Activated naive CD4-positive, alpha-beta T cell treated with anti-CD3 and anti-CD28 coated beads, Interleukin-2, amount 50 U/mL, for 16 hours (primary cell): ENCODE measurements around the gene PKHD1.

ENCODE experiments used
- DNase-seq: peaks from one replicate; pipeline ENCODE4 v3.0.0-alpha.2; 2020

PKHD1 gene, protein sequence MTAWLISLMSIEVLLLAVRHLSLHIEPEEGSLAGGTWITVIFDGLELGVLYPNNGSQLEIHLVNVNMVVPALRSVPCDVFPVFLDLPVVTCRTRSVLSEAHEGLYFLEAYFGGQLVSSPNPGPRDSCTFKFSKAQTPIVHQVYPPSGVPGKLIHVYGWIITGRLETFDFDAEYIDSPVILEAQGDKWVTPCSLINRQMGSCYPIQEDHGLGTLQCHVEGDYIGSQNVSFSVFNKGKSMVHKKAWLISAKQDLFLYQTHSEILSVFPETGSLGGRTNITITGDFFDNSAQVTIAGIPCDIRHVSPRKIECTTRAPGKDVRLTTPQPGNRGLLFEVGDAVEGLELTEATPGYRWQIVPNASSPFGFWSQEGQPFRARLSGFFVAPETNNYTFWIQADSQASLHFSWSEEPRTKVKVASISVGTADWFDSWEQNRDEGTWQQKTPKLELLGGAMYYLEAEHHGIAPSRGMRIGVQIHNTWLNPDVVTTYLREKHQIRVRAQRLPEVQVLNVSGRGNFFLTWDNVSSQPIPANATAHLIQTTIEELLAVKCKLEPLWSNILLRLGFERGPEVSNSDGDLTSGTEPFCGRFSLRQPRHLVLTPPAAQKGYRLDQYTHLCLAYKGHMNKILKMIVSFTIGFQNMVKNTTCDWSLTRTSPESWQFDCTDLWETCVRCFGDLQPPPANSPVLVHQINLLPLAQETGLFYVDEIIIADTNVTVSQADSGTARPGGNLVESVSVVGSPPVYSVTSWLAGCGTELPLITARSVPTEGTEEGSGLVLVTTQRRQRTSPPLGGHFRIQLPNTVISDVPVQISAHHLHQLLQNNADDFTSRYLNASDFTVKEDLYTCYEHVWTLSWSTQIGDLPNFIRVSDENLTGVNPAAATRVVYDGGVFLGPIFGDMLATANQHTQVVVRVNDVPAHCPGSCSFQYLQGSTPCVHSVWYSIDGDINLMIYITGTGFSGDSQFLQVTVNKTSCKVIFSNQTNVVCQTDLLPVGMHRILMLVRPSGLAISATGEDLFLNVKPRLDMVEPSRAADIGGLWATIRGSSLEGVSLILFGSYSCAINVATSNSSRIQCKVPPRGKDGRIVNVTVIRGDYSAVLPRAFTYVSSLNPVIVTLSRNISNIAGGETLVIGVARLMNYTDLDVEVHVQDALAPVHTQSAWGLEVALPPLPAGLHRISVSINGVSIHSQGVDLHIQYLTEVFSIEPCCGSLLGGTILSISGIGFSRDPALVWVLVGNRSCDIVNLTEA (N-terminal part only)

DNA sequence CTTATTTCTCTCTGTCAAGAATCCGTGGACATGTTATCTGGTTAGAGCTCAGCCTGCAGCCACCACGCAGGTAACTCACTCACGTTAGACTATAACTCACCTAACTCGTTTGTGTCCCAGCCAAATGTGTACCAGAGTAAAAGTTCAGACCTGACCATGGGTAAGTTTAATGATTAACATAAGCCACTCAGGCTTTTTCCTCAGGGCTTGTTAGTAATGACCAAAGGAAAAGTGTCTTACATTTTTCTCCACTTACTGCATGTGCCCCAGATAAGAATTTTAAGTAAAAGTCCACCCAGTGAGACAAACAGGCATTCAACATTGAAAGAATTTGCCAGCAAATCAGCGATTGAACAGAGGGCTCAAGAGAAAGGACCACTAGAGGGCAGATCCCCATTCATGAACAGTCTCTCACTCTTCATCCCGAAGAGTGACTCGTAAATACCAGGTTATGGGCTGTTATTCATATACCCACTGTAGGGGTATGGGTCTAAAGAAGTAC lies at the start of gene PKHD1:
PKHD1 (minus strand) TSS at position 116 of the 502 bp plus-strand sequence. CDS start 2,680 bp downstream, outside the sequence.
- DNase-seq = no peak

DNA sequence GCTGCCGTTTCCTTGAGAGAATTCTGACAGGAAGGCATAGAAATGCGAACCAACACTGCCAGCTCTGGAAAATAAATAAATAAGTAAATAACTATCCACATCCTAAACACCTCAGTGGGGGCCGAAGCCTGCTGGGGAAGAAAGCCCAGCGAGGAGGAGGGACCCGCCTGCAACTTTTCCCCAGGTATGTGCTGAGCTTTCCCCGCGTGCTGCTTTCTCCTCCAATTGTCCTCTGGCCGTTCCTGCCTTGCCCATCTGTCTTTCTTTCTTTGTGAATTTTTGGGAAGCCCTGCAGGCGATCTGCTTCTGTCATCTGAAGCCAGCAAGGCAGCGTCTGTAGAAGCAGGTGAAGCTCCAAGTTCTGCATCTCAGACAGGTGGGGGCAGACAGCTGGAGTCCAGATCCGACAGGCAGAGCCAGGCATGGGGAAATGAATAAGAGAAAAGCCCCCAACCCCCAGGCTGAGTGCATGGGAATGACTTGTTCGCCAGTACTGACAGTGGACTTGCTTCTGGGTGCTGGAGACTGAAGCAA lies 49.6 kb upstream of the PKHD1 start:
- no peak for DNase-seq

DNA sequence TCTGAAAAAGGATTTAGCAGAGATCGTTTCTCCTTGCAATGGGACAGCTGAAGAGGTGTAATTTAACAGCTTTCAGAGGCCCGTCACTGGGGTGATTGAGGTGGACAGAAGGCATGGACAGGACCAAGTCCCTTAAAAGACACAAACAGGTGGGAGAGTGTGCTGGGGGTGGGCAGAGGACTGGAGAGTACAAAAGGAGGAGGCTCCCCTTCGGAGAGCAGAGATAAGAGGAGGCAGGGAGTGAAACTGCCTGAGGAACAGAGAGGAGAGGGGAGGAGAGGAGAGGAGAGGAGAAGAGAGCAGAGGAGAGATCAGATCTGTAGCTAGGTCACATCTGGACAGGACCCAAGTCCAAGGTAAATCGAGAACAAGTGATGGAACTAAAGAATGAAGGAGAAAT lies 48.6 kb upstream of the PKHD1 start:
- DNase-seq = no peak

DNA sequence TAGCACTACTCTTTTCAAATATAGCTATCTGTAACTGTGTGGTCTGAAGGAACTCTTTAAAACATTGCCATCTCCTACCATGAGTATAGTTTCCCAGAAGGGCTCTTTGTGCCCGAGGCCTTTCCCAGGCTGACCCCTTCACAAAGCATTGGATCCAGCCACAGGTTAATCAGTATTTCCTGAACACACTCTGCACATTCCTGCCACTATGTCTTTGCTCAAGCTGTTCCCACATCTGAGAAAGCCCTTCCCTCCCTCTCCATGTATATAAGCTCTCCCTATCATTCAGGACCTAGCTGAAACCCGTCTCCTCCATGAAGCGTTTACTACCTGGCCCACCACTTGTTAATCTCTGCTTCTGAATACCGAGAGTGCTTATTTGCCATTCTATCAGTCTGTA lies 47.8 kb upstream of the PKHD1 start:
- no peak for DNase-seq

DNA sequence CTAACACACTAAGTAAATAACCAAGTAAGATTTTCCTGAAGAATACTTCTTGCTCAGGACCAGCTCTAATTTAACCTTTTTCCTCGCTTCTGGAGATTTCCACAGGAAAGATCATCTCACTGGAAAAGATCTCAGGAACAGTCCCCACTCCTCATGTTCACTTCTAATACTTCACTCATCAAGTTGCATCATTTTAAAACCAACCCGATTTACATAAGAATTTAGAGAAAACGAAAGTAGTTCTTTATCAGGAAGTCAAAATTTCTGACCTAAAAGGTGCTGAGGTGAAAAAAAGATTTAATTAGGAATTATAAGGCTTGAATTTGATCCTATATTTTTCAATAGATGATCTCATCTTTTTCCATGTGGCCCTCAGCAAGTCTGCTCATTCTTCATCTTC lies 46.6 kb upstream of the PKHD1 start:
- DNase-seq = no peak

DNA sequence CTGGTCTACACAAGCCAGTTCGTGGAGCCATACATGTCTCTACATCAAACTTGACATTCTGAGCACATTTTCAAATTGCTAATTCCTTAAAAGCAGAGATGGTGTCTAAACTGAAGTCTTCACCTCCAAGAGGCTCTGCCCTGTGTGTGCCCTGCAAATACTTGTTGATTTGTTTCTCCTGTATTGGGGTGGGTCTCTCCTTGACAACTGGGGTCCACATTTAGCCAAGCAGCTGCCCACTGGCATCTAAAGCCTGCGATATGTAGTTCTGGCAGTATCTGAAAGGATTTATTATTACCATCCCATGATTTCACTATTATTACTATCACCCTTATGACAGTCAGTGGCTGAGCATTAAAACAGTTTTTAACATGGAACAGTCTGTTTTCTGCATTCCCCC lies 45.9 kb upstream of the PKHD1 start:
- no peak for DNase-seq

DNA sequence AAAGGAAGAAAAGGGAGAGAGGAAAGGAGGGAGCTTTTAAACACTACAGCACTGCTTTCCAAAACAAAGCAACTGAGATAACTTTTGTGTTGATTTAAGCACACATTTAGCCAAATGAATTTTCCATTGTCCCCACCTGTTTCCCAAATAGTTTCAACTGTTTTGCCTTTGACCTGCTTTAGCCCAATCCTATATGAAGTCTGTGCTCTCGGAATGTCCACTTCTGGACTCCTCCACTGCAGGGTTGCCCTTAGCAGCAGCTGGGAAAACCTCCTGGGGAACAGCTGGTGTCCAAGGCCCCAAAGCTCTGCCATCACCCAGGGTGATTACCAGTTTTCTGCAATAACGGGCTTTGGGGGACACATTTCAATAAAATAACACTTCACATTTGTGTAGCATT lies 44.9 kb upstream of the PKHD1 start:
- no peak for DNase-seq

DNA sequence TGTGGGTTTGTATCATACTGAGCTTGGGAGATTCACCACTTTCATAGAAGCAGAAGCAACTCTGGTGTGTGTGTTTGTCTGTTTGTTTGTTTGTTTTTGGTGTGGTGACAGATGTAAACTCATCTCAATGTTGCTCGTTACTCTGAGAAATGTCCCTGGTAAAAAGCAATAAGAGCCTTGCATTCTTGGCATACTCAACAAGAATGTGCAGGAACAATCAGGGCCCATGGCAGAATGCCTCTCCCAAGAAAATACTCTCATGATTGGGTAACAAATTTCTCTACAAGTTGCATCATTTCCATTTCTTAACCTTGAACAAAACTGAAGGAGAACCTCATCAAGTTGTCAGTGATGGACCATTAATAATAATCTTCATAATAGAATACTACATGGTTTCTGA lies 43.0 kb upstream of the PKHD1 start:
- DNase-seq = no peak

DNA sequence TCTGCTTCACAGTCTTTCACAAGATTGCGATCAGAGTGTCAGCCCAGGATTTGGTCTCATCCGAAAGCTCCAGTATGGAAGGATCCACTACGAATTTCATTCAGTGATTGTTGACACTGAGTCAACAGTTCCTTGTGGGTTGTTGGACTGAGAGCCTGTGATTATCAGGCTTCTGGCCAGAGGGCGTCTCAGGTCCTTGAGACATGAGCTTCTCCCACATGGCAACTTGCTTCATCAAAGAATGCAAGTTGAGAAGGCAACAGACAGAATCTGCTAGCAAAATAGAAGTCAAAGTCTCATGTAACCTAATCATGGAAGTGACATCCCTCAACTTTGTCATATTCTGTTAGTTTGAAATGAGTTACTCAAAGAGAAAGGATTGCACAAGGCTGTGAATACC lies 40.5 kb upstream of the PKHD1 start:
- no peak for DNase-seq

DNA sequence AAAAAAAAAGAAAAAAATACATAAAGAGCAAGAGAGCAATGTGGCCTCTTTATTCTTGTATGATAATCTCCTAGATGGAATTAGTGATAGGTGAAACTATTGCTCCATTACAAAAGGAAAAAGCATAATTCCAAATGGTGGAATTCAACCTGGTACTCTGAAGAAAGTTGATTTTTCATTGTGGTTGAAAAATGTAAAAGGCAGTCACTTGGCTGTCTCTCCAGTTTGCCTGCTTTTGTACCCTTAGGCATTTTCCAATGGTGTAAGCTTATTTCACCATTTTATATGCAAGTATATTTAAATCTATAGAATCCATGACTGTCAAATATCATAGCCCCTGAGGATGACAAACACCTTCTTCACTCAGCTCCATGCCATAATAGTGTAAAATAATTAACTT lies 38.8 kb upstream of the PKHD1 start:
- no peak for DNase-seq

DNA sequence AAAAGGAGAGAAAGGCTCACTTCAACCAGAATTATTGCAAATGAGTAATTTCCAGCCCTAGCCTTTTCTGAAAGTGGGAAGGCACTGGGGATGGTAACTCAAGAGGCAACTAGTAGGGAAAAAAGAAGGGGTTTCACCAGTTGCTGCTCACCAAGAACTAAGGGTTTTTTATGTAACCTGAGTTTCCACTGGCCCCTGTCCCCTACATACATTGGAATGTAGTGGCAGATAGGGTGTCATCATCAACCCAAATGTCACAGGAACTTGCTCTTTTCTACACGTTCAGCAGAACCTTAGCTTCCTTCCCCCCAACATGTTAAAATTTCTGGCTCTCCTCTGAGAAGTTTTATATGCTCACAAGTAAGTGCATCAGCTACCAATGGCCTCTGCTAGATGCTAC lies 38.2 kb upstream of the PKHD1 start:
- DNase-seq = no peak

DNA sequence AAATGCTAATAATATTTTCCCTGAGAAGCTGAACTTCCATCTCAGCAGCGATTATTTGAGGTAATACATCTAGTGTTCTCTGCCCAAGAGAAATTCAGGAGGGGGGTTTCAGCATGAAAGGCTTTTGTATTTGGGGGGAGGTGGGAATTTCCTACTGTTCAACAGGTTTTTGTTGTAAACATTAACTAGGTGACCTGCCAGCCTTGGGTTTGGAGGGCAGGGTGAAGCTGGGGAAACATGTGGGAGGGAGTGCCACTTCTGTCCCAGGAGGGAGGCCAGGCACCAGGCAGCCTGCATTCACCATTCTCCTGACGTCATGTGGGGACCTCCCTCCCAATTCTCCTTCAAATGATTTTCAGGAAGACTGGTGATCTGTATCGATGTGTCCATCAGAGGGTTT lies 37.7 kb upstream of the PKHD1 start:
- no peak for DNase-seq

DNA sequence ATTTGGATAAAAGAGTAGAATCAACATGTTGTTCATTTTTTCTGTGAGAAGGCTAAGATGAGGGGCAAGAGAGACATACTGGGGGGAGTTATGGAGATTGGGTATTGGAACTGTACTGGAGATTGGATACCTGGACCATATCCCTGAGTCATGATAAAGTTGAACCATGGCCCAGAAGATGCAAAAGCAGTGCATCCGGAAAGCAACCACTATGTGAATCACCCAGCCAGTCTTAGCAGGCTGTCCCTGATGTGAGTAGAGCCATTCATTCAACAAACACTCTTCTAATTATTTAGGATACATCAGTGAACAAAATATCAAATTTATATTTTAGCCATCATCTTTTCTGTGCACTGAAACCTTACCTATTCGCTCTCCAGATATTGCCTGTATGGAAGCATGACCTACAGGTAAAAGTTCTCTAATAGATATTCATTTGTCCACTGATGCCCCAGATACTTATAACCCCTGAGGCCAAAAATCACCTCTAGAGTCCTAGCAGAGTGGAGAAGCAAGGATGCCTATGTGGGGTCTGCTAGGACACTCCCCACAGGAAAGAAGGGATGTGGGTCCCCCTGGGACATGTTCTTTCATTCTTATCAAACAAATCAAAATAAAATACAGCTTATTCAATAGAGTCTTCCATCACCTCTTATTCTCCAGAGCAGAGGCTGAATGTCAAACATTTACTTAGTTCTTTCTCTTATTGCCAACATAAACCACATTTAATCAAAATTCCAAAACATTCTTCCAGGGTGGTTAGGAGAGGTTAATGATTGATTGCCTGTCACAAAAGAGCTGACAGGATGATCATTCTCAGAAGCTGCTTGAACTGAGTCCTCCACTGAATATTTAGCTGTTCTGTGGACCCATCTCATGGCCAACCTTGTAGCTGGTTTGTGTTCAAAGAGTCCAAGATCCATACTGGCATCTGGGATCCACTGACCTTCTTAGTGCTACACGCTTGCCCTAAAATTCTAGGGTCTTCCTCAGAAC lies 37.0 kb upstream of the PKHD1 start:
- DNase-seq = no peak

DNA sequence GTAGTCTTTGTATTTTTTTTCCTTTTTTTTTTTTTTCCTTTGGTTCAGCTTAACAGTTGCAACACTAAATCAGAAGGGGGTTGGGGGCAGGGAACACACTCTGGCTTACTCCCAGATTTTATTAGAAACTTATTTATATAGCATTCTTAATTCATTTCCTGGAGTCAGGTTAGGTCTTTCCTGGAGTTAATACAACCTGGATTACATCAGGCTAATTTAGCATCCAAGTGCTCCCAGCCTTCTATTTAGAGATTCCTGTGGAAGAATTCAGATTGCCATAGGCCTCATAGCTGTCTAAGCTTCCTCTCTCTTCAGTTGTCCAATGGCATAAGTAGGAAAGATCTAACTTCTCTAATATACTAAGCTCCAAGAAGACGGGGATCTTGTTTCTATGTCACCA lies 35.8 kb upstream of the PKHD1 start:
- no peak for DNase-seq

DNA sequence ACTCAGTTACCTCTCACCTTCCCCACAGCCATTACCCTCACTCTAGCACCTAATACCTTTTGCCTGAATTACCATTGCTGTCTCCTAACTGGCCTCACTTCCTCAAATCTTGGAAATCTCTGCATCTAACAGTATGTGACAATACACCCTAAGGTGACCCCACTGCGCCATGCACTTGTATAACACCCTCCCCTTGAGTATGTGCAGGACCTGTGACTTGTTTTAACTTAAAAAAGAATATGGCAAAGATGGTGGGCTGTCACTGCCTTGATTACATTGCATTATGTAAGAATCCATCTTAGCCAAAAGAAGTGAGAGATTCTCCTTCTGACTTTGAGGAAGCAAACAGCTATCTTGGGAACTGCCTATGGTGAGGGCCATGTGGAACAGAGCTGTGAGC lies 29.9 kb upstream of the PKHD1 start:
- DNase-seq = no peak

DNA sequence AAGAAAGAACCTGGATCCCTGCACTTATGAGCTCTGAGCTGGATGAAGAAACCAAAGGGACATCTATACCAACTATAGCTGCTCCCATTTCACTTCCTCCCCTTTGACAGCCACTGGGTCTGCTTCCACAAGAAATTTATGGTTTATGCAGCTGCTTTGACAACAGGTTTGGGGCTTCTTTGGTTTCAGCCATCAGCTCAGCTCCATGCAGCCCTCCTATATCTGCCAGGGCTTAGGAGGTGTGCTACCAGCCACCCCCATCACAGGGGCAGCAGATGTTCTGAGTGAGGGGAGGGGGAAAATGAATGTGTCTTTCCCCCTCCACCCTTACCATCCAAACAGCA lies 29.2 kb upstream of the PKHD1 start:
- no peak for DNase-seq

DNA sequence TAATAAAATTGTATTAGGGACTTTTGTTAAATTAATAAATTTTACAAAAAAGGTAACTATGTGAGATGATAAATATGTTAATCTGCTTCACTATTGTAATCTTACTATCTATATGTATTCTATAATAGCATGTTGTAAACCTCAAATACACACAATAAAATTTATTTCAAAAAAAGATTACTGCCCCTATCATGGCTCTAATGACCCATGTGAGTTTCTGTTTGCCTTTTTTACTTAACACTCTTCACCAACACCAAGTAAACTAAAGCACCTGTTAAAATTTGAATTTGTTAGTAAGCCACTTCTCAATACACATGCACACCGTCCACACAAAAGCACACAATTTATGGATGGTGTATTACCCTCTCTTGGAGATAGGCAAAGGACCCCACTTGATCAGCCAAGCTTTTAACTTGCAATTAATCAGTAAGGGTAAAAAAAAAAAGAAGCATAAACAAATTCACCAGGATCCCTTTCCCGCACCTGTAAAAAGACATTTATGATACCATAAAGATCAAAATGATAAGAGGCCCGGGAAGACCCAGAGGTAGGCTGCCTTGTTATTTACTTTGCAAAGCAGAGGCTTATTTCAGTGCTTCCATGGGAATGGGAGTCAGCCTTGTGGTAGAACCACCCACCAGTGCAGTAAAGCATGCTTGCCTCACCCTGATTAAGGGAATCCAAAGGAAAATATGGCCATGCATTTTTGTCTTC lies 28.6 kb upstream of the PKHD1 start:
- DNase-seq = no peak

DNA sequence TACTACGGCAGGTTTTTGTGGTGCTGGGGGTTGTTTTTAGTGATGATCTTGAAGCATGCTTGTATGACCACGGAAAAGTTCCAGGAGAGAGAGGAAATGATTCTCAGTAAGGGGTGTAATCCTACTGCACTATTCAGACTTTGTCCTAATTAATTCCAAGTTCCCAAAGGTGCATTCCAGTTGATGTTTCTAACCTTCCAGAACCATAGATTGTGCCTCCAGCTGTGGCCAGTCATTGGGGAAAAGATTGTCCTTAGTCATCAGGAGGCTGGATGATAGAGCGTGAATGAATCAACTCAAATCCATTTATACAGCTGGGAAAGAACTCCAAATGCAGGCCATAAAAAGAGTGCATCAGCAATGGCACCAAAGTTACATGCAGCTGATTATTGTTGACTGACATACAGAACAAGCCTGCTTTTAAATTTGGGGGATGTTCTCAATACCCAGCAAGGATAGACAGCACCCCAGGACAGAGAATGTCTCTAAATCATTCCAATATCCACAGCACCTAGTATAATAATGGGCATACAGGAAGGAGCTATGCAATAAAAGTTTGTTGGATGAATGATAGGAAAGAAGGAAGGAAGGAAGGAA lies 27.8 kb upstream of the PKHD1 start:
- no peak for DNase-seq

DNA sequence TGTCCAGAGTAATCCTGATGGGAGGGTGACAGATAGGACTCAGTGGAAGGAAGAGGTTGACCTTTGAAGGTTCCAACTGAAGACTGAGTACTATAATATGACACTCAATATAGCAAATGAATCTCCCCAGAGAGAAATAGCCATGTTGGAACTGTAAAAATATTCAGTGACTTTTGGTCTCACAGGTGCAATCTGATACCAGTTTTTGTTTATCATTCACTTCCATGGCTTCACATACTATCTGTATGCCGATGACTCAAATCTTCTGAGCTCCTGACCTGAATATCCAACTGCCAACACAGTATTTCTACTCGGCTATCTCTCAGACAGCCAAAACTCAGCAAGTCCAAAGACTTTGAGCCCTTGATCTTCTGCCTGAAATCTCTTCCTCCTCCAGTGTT lies 21.8 kb upstream of the PKHD1 start:
- no peak for DNase-seq

DNA sequence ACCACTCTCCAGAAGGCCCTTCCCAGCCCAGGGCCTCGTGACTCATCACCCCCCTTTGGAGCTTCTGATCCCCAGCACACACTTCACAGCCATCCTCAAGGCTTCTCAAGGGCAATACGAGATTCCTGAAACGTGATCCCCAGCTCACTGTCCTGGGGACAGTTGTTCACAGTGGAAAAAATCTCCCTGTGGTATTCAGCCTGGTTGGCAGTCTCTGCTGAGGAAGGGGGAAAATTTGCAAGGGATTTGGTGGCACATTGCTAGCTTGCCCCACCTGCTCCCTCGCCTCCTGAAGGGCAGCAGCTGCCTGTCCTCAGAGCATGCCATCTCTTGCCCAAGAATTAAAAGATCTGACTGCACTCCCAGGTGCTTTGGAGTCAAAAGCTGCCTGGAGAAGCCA lies 20.7 kb upstream of the PKHD1 start:
- no peak for DNase-seq

DNA sequence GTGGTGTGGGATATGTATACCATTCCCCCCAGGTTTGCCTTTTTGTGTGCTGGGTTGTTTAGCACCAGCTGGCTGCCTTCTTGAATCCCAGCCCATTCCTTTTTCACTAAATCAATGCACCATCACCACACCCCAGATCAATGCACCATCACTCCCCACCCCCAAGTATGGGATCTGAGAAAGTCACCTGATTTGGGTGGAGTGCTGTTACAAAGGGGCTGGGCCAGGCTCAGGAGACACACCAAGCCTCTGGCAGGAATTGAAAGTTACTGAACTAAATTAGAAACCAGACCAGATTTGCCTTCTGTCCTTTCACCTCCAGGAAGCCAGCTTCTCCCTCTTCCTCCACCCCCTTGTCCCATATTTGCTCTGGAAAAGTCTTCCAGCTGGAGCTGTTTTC lies 19.6 kb upstream of the PKHD1 start:
- no peak for DNase-seq
